Measurements from ENCODE around the gene ID1.
"Not testable (repeated sequence)": the region's sequence is repeated elsewhere in the genome, so short reads cannot be mapped to it uniquely, and the experiment has no call there.

ID1 gene

DNA sequence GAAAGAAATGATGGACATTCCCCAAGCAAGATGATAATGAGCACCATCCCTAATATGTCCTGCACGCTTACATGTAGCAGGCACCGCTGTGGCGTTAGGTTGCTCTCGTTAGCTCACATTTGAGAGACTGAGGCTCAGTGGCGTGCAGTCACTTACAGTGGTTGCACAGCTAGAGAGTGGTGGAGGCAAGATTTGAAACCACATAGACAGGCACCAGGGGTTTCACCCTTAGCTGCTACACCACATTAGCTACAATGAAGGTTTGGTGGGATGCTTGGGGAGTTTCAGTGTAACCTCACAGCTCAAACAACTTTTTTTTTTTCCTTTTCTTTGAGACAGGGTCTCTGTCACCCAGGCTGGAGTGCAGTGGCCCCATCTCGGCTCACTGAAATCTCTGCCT lies 36.3 kb downstream of the ID1 start:
- TF ChIP-seq CTCF (IDR thresholded peaks at IDR 0.05; ENCODE audit: low read length, missing control alignments): no peak
- no peak for DNase-seq (ENCODE audit: low read depth)
- no peak overlapping the region for H3K4me3 ChIP-seq (replicated peaks; ENCODE audit: low read depth, low read length)

GRCh38 chr20:31642837-31643236 lies 37.7 kb downstream of the ID1 start:
- TF ChIP-seq CTCF (IDR thresholded peaks at IDR 0.05; ENCODE audit: low read length, missing control alignments): no peak
- no peak overlapping the region for H3K4me3 ChIP-seq (replicated peaks; ENCODE audit: low read depth, low read length)

GRCh38 chr20:31643522-31643921 lies 38.4 kb downstream of the ID1 start:
- DNase-seq (ENCODE audit: low read depth): no peak
- H3K4me3 ChIP-seq (replicated peaks; ENCODE audit: low read depth, low read length): no peak overlapping the region
- TF ChIP-seq CTCF (IDR thresholded peaks at IDR 0.05; ENCODE audit: low read length, missing control alignments): no peak

More at GRCh38 chr20:31642837-31643236, 37.7 kb downstream of the ID1 start:
- DNase-seq (ENCODE audit: low read depth): no peak

GRCh38 chr20:31644701-31645100 lies 39.6 kb downstream of the ID1 start:
- DNase-seq (ENCODE audit: low read depth): no peak
- no peak overlapping the region for H3K4me3 ChIP-seq (replicated peaks; ENCODE audit: low read depth, low read length)
- TF ChIP-seq CTCF (IDR thresholded peaks at IDR 0.05; ENCODE audit: low read length, missing control alignments): no peak

- not testable (repeated sequence) for H3K4me3 ChIP-seq (replicated peaks; ENCODE audit: low read depth, low read length); DNase-seq (ENCODE audit: low read depth)
Observed at GRCh38 chr20:31648104-31648503, 43.0 kb downstream of the ID1 start.

DNA sequence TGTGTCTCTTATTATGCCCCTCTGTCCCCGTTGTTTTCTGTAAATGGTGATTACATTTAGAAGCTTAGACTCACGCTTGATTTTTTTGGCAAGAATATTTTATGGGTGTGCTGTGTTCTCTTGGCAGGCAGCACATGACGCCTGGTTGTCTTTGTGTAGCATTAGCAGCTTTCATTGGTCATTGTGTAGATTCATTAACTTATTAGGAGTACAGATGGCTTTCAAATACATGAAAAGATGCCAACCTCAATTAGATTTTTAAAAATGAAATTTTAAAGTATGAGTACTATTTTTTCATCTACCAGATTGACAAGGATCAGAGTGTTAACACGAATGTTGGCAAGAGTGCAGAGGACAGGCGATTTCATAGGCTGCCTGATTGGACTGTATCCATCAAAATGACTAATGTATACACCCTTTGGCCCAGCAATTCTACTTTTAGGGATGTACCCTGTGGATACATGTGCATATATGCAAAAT lies 47.9 kb downstream of the ID1 start:
- no peak for TF ChIP-seq CTCF (IDR thresholded peaks at IDR 0.05; ENCODE audit: low read length, missing control alignments)
- peak; percentile 64 for DNase-seq (ENCODE audit: low read depth)
- H3K4me3 ChIP-seq (replicated peaks; ENCODE audit: low read depth, low read length): no peak overlapping the region

GRCh38 chr20:31653561-31653960 lies 48.5 kb downstream of the ID1 start:
- no peak overlapping the region for H3K4me3 ChIP-seq (replicated peaks; ENCODE audit: low read depth, low read length)
- no peak for TF ChIP-seq CTCF (IDR thresholded peaks at IDR 0.05; ENCODE audit: low read length, missing control alignments)
- no peak for DNase-seq (ENCODE audit: low read depth)
